OCI-M2 (cell line): ENCODE results near the gene PPP4R3A.
"Not testable (repeated sequence)": the region's sequence is repeated elsewhere in the genome, so short reads cannot be mapped to it uniquely, and the experiment has no call there.

Source experiments
- DNase-seq: peaks from one replicate; lab custom pipeline; 2025; ENCODE audit not compliant: unreplicated experiment; lab: John Stamatoyannopoulos, UW

The PPP4R3A gene

GRCh38 chr14:91410771-91411536 lies 99.2 kb downstream of the PPP4R3A start:
- DNase-seq: no peak

- no peak for DNase-seq
Measured at GRCh38 chr14:91409928-91410718, 100.0 kb downstream of the PPP4R3A start.

GRCh38 chr14:91409240-91409639 lies 100.9 kb downstream of the PPP4R3A start:
- DNase-seq: not testable (repeated sequence)
